ENCODE measurements around the gene RAB28. TPM values are rescaled to one million over a fixed set of nuclear protein-coding genes. Genes with fewer than 3 reads are reported as not detected.

Gene RAB28
- total RNA-seq, 1 experiment from 2014 or later: 19.8 TPM

DNA sequence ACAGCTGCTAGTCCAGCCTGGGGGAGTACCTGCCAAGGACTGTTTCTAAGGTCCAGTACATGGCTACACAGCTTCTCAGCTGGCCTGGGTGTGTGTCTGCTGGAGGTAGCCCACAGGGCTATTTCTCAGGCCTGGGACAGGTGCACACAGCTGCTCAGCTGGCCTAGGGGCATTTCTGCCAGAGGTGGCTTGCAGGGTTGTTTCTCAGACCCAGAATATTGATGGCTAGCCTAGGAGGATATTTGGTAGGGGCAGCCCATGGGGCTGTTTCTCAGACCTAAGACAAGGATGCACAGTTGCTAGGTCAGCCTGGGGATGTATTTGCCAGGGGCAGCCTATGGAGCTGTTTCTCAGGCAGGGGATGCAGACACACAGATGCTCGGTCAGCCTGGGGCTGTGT is 29.4 kb downstream of the RAB28 start:
- Histone ChIP-seq H2BK12ac (ENCODE audit: insufficient read length, low read depth, low read length) (no peak overlapping the region), H4K5ac (ENCODE audit: insufficient read length, low read depth, low read length) (no peak overlapping the region), H2BK20ac (ENCODE audit: low read depth, low read length, poor library complexity, severe bottlenecking) (no peak overlapping the region), H3K79me1 (ENCODE audit: insufficient read depth, low read depth, low read length, poor library complexity, severe bottlenecking) (no peaks in the 10 kb centered on the region), H4K8ac (replicated peaks; ENCODE audit: insufficient read length, low read depth, low read length) (no peak overlapping the region), H3K18ac (ENCODE audit: insufficient read length, low read depth, low read length) (no peak overlapping the region), H3K4ac (ENCODE audit: low read depth, low read length) (no peak overlapping the region), H3K14ac (ENCODE audit: insufficient read depth, low read length) (no peak overlapping the region), H4K20me1 (ENCODE audit: control insufficient read depth, insufficient read depth, insufficient read length) (no peaks in the 10 kb centered on the region), H3K9me3 (ENCODE audit: control insufficient read depth, low read depth, low read length) (no peaks in the 10 kb centered on the region), H2AFZ (ENCODE audit: low read length) (no peak overlapping the region), H3K23me2 (ENCODE audit: insufficient read length, low read depth, low read length, poor library complexity, severe bottlenecking) (no peaks in the 10 kb centered on the region), H3T11ph (ENCODE audit: low read length) (no peak overlapping the region), H4K91ac (ENCODE audit: insufficient read length, low read depth, low read length) (no peak overlapping the region), H3K56ac (ENCODE audit: insufficient read length, low read depth, low read length) (no peak overlapping the region), H2AK5ac (ENCODE audit: insufficient read length, low read length) (no peak overlapping the region), H3K79me2 (ENCODE audit: insufficient read depth, low read length) (no peaks in the 10 kb centered on the region), H3K4me2 (ENCODE audit: insufficient read depth, insufficient read length, low read length) (no peak overlapping the region), H3K27ac (ENCODE audit: insufficient read length, low read depth, low read length) (no peak overlapping the region), H3K9ac (ENCODE audit: extremely low read depth, insufficient read length, low read length) (no peak overlapping the region), H2BK15ac (ENCODE audit: low read depth, low read length) (no peak overlapping the region), H3K4me1 (ENCODE audit: insufficient read depth, low read length) (no peaks in the 10 kb centered on the region), H3K27me3 (ENCODE audit: insufficient read depth, low read length) (no peaks in the 10 kb centered on the region), H3K23ac (ENCODE audit: insufficient read length, low read depth, low read length) (no peak overlapping the region), H2BK120ac (ENCODE audit: low read depth, low read length, poor library complexity, severe bottlenecking) (no peak overlapping the region), H2BK5ac (ENCODE audit: insufficient read length, low read length) (no peak overlapping the region)
- TF ChIP-seq, protein P1, sequence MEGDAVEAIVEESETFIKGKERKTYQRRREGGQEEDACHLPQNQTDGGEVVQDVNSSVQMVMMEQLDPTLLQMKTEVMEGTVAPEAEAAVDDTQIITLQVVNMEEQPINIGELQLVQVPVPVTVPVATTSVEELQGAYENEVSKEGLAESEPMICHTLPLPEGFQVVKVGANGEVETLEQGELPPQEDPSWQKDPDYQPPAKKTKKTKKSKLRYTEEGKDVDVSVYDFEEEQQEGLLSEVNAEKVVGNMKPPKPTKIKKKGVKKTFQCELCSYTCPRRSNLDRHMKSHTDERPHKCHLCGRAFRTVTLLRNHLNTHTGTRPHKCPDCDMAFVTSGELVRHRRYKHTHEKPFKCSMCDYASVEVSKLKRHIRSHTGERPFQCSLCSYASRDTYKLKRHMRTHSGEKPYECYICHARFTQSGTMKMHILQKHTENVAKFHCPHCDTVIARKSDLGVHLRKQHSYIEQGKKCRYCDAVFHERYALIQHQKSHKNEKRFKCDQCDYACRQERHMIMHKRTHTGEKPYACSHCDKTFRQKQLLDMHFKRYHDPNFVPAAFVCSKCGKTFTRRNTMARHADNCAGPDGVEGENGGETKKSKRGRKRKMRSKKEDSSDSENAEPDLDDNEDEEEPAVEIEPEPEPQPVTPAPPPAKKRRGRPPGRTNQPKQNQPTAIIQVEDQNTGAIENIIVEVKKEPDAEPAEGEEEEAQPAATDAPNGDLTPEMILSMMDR (conservative IDR thresholded peaks at IDR 0.05): no peak
- H3K36me3 Mint-ChIP-seq (ENCODE audit: insufficient read depth in 1 of 3, low read depth in 3 of 3): peaks cover 6 to 16% (median 15%) of the 10 kb centered on the region in 3 experiments
- no peaks in the 10 kb centered on the region for H3K9me3 Mint-ChIP-seq
- H3K27me3 Mint-ChIP-seq (ENCODE audit: low read depth): no peaks in the 10 kb centered on the region
- DNase-seq: no peak
- H3K4me3 Mint-ChIP-seq: no peak overlapping the region
- no CpG with 5 or more reads among the region's 1 CpG for WGBS (ENCODE audit: extremely low coverage, insufficient read length, low lambda C conversion rate)
- no peaks in the 10 kb centered on the region for H3K4me1 Mint-ChIP-seq
- H3K27ac Mint-ChIP-seq: no peak overlapping the region
